GM18868 (cell line): ENCODE results near the gene CRY2.

ENCODE experiments used
- ATAC-seq: cut with Tn5 transposase; IDR thresholded peaks from one replicate; pipeline ENCODE4 v1.9.1; 2021; ENCODE audit warnings: mild to moderate bottlenecking, moderate library complexity; ENCODE audit not compliant: unreplicated experiment

The CRY2 gene

GRCh38 chr11:45929486-45930030 is 82.3 kb downstream of the CRY2 start:
- no peak for ATAC-seq

- peak; percentile 84 for ATAC-seq
Measured at GRCh38 chr11:45930031-45930794, 82.9 kb downstream of the CRY2 start.

- no peak for ATAC-seq
Measured at GRCh38 chr11:45930951-45931570, 83.8 kb downstream of the CRY2 start.

- no peak for ATAC-seq
Measured at GRCh38 chr11:45931739-45932138, 84.5 kb downstream of the CRY2 start.

- no peak for ATAC-seq
Measured at GRCh38 chr11:45932217-45932616, 84.9 kb downstream of the CRY2 start.
